DND-41 (cell line): ENCODE data around the gene DCLK3.

ENCODE experiments used
- ATAC-seq: fragments of 200-7000 bp; cut with Tn5 transposase; 3 replicates; pipeline ENCODE4 v1.9.1; 2021; ENCODE audit warnings: low read depth; ENCODE audit not compliant: insufficient read depth
- DNase-seq: peaks from one replicate; pipeline ENCODE4 v3.0.0-alpha.2; 2020
- H2AFZ ChIP-seq: 2 replicates; pipeline ENCODE4 v1.6.0; 2012; ENCODE audit warnings: low read depth, low read length
- H3K27ac ChIP-seq: 2 replicates; pipeline ENCODE4 v1.5.1; 2012; ENCODE audit warnings: low read length, inconsistent platforms
- H3K27me3 ChIP-seq: fragments of 200-600 bp; sonication (generic); 2 replicates; pipeline ENCODE4 v1.6.0; 2012; ENCODE audit warnings: low read length, mild to moderate bottlenecking, inconsistent platforms; ENCODE audit not compliant: insufficient read depth, poor library complexity
- H3K36me3 ChIP-seq: 2 replicates; pipeline ENCODE4 v1.5.1; 2012; ENCODE audit warnings: low read length, inconsistent platforms; ENCODE audit not compliant: insufficient read depth
- H3K4me1 ChIP-seq: 2 replicates; pipeline ENCODE4 v1.5.1; 2012; ENCODE audit warnings: mild to moderate bottlenecking, low read length; ENCODE audit not compliant: insufficient read depth
- H3K4me2 ChIP-seq: 2 replicates; pipeline ENCODE4 v1.6.0; 2012; ENCODE audit warnings: mild to moderate bottlenecking, moderate library complexity, low read length, inconsistent platforms; ENCODE audit not compliant: insufficient read depth
- H3K4me3 ChIP-seq, 2 experiments: fragments of 200-600 bp in 1 of 2; shearing (Covaris generic) in 1 of 2; 2 replicates each; pipeline ENCODE4 v1.5.1; 2012 to 2016; ENCODE audit warnings: inconsistent platforms in 2 of 2, low read length in 2 of 2, mild to moderate bottlenecking in 2 of 2, low read depth in 1 of 2, moderate library complexity in 1 of 2
- H3K79me2 ChIP-seq: 2 replicates; pipeline ENCODE4 v1.6.0; 2012; ENCODE audit warnings: low read length, inconsistent platforms; ENCODE audit not compliant: insufficient read depth
- H3K9ac ChIP-seq: 2 replicates; pipeline ENCODE4 v1.6.0; 2012; ENCODE audit warnings: low read depth, mild to moderate bottlenecking, inconsistent platforms, low read length, moderate library complexity
- H3K9me3 ChIP-seq: 2 replicates; pipeline ENCODE4 v1.5.1; 2012; ENCODE audit warnings: low read length, moderate library complexity, mild to moderate bottlenecking, inconsistent platforms; ENCODE audit not compliant: insufficient read depth, severe bottlenecking
- H4K20me1 ChIP-seq: 2 replicates; pipeline ENCODE4 v1.6.0; 2012; ENCODE audit warnings: low read length; ENCODE audit not compliant: insufficient read depth
- EZH2 ChIP-seq: IDR thresholded peaks from 3 replicates; pipeline ENCODE4 v1.6.1; 2012; ENCODE audit warnings: borderline replicate concordance, low read depth, mild to moderate bottlenecking, moderate library complexity, low read length, inconsistent platforms; ENCODE audit not compliant: severe bottlenecking
- TF ChIP-seq, protein P1 (sequence below): IDR thresholded peaks from 2 replicates; pipeline ENCODE4 v1.5.1; 2012; ENCODE audit warnings: borderline replicate concordance, low read length, moderate library complexity, mild to moderate bottlenecking; ENCODE audit not compliant: poor library complexity, severe bottlenecking; ENCODE audit errors: extremely low read depth

Gene DCLK3

DNA sequence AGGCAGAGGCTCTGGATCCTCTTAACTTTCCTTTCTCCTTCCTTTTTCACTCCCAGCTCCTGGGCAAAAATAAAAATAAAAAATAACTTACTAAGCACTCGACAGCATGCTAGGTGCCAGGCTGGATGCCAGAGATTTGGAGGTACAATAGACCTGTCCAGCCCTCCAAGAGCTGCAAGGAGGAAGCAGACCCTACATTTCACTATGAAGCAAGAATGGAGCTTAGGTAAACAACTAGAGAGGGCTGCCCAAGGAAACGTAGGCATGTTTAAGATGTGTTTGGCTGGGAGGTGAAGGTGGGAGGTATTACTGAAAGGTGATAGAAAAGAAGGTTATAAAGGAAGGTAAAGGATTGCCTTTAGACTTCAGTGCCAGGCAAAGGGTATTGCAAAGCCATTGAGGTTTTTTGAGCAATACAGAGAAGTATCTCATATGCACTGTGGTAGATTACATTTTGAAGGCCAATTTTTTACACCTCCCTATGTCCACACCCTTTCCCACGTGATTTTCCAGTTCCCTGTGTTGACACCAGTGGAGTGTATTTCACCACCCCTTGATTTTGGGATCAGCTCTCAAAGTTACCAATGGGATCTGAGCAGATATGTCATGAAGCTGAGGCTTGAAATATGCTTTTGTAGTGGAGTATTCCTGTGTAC, 69.1 kb downstream of the DCLK3 start:
- Histone ChIP-seq H3K4me3 (no peak overlapping the region), H4K20me1 (no peaks in the 10 kb centered on the region), H3K79me2 (no peaks in the 10 kb centered on the region), H3K27me3 (peaks cover 13% of the 10 kb centered on the region), H3K9ac (no peak overlapping the region), H3K9me3 (no peaks in the 10 kb centered on the region), H3K4me2 (no peak overlapping the region), H3K4me1 (no peaks in the 10 kb centered on the region), H2AFZ (no peak overlapping the region), H3K36me3 (no peaks in the 10 kb centered on the region), H3K27ac (no peak overlapping the region)
- DNase-seq (no peak), ATAC-seq (no peak)
- TF ChIP-seq EZH2 = no peak
- TF ChIP-seq, protein P1, sequence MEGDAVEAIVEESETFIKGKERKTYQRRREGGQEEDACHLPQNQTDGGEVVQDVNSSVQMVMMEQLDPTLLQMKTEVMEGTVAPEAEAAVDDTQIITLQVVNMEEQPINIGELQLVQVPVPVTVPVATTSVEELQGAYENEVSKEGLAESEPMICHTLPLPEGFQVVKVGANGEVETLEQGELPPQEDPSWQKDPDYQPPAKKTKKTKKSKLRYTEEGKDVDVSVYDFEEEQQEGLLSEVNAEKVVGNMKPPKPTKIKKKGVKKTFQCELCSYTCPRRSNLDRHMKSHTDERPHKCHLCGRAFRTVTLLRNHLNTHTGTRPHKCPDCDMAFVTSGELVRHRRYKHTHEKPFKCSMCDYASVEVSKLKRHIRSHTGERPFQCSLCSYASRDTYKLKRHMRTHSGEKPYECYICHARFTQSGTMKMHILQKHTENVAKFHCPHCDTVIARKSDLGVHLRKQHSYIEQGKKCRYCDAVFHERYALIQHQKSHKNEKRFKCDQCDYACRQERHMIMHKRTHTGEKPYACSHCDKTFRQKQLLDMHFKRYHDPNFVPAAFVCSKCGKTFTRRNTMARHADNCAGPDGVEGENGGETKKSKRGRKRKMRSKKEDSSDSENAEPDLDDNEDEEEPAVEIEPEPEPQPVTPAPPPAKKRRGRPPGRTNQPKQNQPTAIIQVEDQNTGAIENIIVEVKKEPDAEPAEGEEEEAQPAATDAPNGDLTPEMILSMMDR = no peak

DNA sequence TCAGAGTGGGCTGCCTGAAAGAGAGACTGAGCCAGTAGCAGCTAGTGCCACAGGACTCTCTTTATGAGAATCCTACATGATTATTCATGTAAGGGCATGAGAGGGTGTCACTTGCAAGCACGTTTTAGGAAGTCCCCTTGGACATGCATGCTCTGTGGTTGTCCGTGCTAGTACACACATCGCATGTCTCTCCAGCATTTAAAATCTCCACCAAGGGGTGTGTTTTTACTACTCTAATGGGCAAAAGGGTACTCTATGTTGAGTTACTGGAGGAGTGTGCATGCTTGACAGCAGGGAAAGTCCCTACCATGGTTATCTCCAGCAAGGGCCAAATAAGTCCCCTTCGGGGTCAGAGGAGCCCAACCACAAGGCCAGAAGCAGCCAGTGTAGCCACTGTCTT, 70.7 kb downstream of the DCLK3 start:
- H3K4me1 ChIP-seq = no peaks in the 10 kb centered on the region
- peaks cover 13% of the 10 kb centered on the region for H3K27me3 ChIP-seq
- H3K4me2 ChIP-seq = no peak overlapping the region
- no peak overlapping the region for H3K4me3 ChIP-seq
- ATAC-seq (no peak), DNase-seq (no peak)
- no peaks in the 10 kb centered on the region for H3K36me3 ChIP-seq
- no peaks in the 10 kb centered on the region for H3K79me2 ChIP-seq
- no peak overlapping the region for H3K27ac ChIP-seq
- TF ChIP-seq, protein P1 = no peak
- no peak for TF ChIP-seq EZH2
- no peak overlapping the region for H3K9ac ChIP-seq
- no peaks in the 10 kb centered on the region for H4K20me1 ChIP-seq
- no peak overlapping the region for H2AFZ ChIP-seq
- H3K9me3 ChIP-seq = no peaks in the 10 kb centered on the region

DNA sequence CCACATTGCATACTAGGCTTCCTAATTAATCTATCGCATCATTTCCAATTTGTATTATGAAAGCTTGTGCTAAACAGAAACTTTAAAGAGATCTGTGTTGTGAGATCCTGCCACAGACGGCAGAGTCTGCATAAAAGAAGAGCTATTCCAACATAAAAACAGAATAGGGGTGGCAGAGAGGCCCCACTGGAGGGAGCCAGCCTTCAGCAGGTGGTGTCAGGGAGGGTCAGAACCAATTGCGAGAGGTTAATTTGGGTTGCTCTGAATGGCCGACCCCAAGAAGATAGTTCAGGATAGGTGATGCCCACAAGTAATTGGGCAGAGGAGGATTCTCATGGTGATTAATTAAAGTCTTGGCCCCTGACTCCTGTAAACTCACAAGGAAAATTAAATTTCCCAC, 74.8 kb downstream of the DCLK3 start:
- Histone ChIP-seq H3K79me2 (no peaks in the 10 kb centered on the region), H3K4me2 (no peak overlapping the region), H4K20me1 (no peaks in the 10 kb centered on the region), H3K36me3 (no peaks in the 10 kb centered on the region), H3K4me3 (no peak overlapping the region), H3K27ac (no peak overlapping the region), H3K27me3 (peaks cover 4% of the 10 kb centered on the region), H3K4me1 (no peaks in the 10 kb centered on the region), H3K9ac (no peak overlapping the region), H2AFZ (no peak overlapping the region), H3K9me3 (no peaks in the 10 kb centered on the region)
- ATAC-seq (no peak), DNase-seq (no peak)
- no peak for TF ChIP-seq EZH2
- TF ChIP-seq, protein P1 = no peak

DNA sequence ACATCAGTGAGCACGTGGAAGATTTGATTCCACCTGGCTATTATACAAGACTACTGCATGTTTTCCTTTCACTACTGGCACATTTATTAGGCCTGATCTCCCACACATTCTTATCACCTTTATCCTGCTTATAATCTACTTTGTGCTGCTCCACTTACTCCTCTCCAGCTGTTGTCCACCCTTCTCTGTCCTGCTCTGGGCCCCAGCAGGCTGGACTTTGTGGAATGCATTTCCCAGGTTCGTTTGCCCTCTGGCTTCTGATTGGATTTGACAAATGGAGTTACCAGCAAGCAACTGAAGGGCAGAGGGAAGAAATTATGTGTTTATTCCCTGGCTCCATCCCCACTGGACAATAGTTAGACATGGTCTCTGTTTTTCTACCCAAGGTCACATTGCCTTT, 75.5 kb downstream of the DCLK3 start:
- no peak overlapping the region for H2AFZ ChIP-seq
- H3K27me3 ChIP-seq = peaks cover under 1% of the 10 kb centered on the region
- no peaks in the 10 kb centered on the region for H3K36me3 ChIP-seq
- H4K20me1 ChIP-seq = no peaks in the 10 kb centered on the region
- ATAC-seq = no peak
- no peak overlapping the region for H3K4me3 ChIP-seq
- DNase-seq = no peak
- H3K79me2 ChIP-seq = no peaks in the 10 kb centered on the region
- H3K4me1 ChIP-seq = no peaks in the 10 kb centered on the region
- H3K9ac ChIP-seq = no peak overlapping the region
- no peak overlapping the region for H3K4me2 ChIP-seq
- H3K9me3 ChIP-seq = no peaks in the 10 kb centered on the region
- no peak for TF ChIP-seq EZH2
- TF ChIP-seq, protein P1 = no peak
- no peak overlapping the region for H3K27ac ChIP-seq
